Retinal pigment epithelial cell (primary cell): Measurements from ENCODE around the gene PVR.

Experiments
- DNase-seq: peaks from one replicate; pipeline ENCODE4 v3.0.0-alpha.2; 2010; ENCODE audit warnings: low read depth
- H3K4me3 ChIP-seq: 2 replicates; pipeline ENCODE4 v1.5.1; 2011; ENCODE audit warnings: mild to moderate bottlenecking, low read length, control low read depth, moderate library complexity
- CTCF ChIP-seq: conservative IDR thresholded peaks from 2 replicates; pipeline ENCODE4 v1.5.1; 2011; ENCODE audit warnings: low read depth, low read length, control low read depth, inconsistent platforms

PVR gene

GRCh38 chr19:44602081-44602480, 41.6 kb upstream of the PVR start:
- no peak for DNase-seq
- no peak overlapping the region for H3K4me3 ChIP-seq
- TF ChIP-seq CTCF: no peak

- H3K4me3 ChIP-seq: no peak overlapping the region
- TF ChIP-seq CTCF: no peak
- DNase-seq: no peak
Observed at GRCh38 chr19:44603201-44603945, 40.3 kb upstream of the PVR start.

GRCh38 chr19:44604241-44604640, 39.5 kb upstream of the PVR start:
- no peak for DNase-seq
- no peak overlapping the region for H3K4me3 ChIP-seq
- no peak for TF ChIP-seq CTCF

- DNase-seq: no peak
- TF ChIP-seq CTCF: no peak
- no peak overlapping the region for H3K4me3 ChIP-seq
Observed at GRCh38 chr19:44605547-44605946, 38.2 kb upstream of the PVR start.

- TF ChIP-seq CTCF: no peak
- no peak overlapping the region for H3K4me3 ChIP-seq
- no peak for DNase-seq
Observed at GRCh38 chr19:44607049-44607448, 36.7 kb upstream of the PVR start.

- no peak for DNase-seq
- TF ChIP-seq CTCF: no peak
Observed at GRCh38 chr19:44607917-44608316, 35.8 kb upstream of the PVR start.

GRCh38 chr19:44608391-44608821, 35.3 kb upstream of the PVR start:
- no peak for TF ChIP-seq CTCF
- H3K4me3 ChIP-seq: no peak overlapping the region
- DNase-seq: no peak

More at GRCh38 chr19:44607917-44608316, 35.8 kb upstream of the PVR start:
- H3K4me3 ChIP-seq: no peak overlapping the region
